Fibroblast of lung (primary cell): Measurements from ENCODE around the gene PAK4.

ENCODE experiments used
- CTCF ChIP-seq, 2 donors: IDR thresholded peaks in 1 of 2; conservative IDR thresholded peaks in 1 of 2; 1 replicate in 1 of 2; 2 replicates in 1 of 2; pipeline ENCODE4 v1.5.1; 2011 to 2012; ENCODE audit warnings: low read length in 2 of 2, control low read depth in 1 of 2, inconsistent platforms in 1 of 2, low read depth in 1 of 2, mild to moderate bottlenecking in 1 of 2
- EZH2 ChIP-seq: IDR thresholded peaks from 2 replicates; pipeline ENCODE4 v1.5.1; 2012; ENCODE audit warnings: low read length, control low read depth, mild to moderate bottlenecking; ENCODE audit errors: missing control alignments

- TF ChIP-seq EZH2 (no peak), CTCF (conservative IDR thresholded peaks at IDR 0.05 in 1 of 2, IDR thresholded peaks at IDR 0.05 in 1 of 2; ENCODE audit: low read depth in 1 of 2, low read length in 2 of 2) (no peak)
Observed at GRCh38 chr19:39165857-39166256, 40.3 kb downstream of the PAK4 start.
